OCI-LY3 (cell line): ENCODE data around the gene CDH4.

Source experiments
- H2AFZ ChIP-seq: fragments of 200-600, 300-600 bp; shearing (Covaris generic); 2 replicates; pipeline ENCODE4 v1.6.0; 2014; ENCODE audit warnings: antibody characterized with exemption, low read depth, low read length
- H3K27ac ChIP-seq: fragments of 200-600, 300-600 bp; sonication (generic); 2 replicates; pipeline ENCODE4 v1.5.1; 2014; ENCODE audit warnings: mild to moderate bottlenecking, low read length, moderate library complexity, mixed read lengths
- H3K27me3 ChIP-seq: fragments of 200-600, 300-600 bp; sonication (generic); 2 replicates; pipeline ENCODE4 v1.6.1; 2014; ENCODE audit warnings: low read depth, low read length, mixed read lengths
- H3K36me3 ChIP-seq: fragments of 200-600, 300-600 bp; sonication (generic); replicated peaks from 2 replicates; pipeline ENCODE3; 2014; ENCODE audit warnings: low read depth, low read length, mixed read lengths
- H3K4me1 ChIP-seq: fragments of 300-600, 200-600 bp; sonication (generic); 2 replicates; pipeline ENCODE4 v1.6.1; 2014; ENCODE audit warnings: low read length, mixed read lengths
- H3K4me2 ChIP-seq: fragments of 200-600, 300-600 bp; sonication (generic); 2 replicates; pipeline ENCODE4 v1.6.1; 2014; ENCODE audit warnings: low read length, mixed read lengths
- H3K4me3 ChIP-seq: fragments of 300-600, 200-600 bp; sonication (generic); 2 replicates; pipeline ENCODE4 v1.5.1; 2014; ENCODE audit warnings: antibody characterized with exemption, mild to moderate bottlenecking, low read length, moderate library complexity
- H3K79me2 ChIP-seq: fragments of 300-600, 200-600 bp; shearing (Covaris generic); 2 replicates; pipeline ENCODE4 v1.6.1; 2014; ENCODE audit warnings: mild to moderate bottlenecking, low read length, mixed read lengths
- H3K9ac ChIP-seq: fragments of 300-600, 200-600 bp; shearing (Covaris generic); 2 replicates; pipeline ENCODE4 v1.6.0; 2014; ENCODE audit warnings: mild to moderate bottlenecking, low read length, moderate library complexity
- H3K9me3 ChIP-seq: fragments of 200-600, 300-600 bp; shearing (Covaris generic); 2 replicates; pipeline ENCODE4 v1.6.1; 2014; ENCODE audit warnings: low read length, mixed read lengths; ENCODE audit not compliant: insufficient read depth
- H4K20me1 ChIP-seq: fragments of 200-600, 300-600 bp; sonication (generic); 2 replicates; pipeline ENCODE4 v1.6.1; 2016; ENCODE audit warnings: low read length, mixed read lengths; ENCODE audit not compliant: insufficient read depth
- CTCF ChIP-seq: fragments of 200-600, 300-600 bp; sonication (generic); IDR thresholded peaks from 2 replicates; pipeline ENCODE4 v1.5.1; 2014; ENCODE audit warnings: antibody characterized with exemption, low read length, low read depth
- EZH2phosphoT487 ChIP-seq: fragments of 200-600 bp; shearing (Covaris generic); IDR thresholded peaks from 2 replicates; pipeline ENCODE4 v1.6.1; 2018; ENCODE audit warnings: antibody characterized with exemption, mixed run types, low read depth

CDH4 gene

GRCh38 chr20:61765081-61765870 is 513.2 kb downstream of the CDH4 start:
- Histone ChIP-seq H3K79me2 (no peaks in the 10 kb centered on the region), H3K4me1 (no peaks in the 10 kb centered on the region), H3K4me3 (no peak overlapping the region), H3K36me3 (no peaks in the 10 kb centered on the region), H3K4me2 (no peak overlapping the region), H3K9me3 (no peaks in the 10 kb centered on the region), H2AFZ (no peak overlapping the region), H4K20me1 (no peaks in the 10 kb centered on the region), H3K27ac (no peak overlapping the region), H3K27me3 (0 out of 2 replicates have a peak, but pooled peaks cover 7% of the 10 kb centered on the region), H3K9ac (no peak overlapping the region)
- TF ChIP-seq EZH2phosphoT487 (no peak), CTCF (no peak)

GRCh38 chr20:61765871-61766654 is 514.0 kb downstream of the CDH4 start:
- Histone ChIP-seq H3K4me1 (no peaks in the 10 kb centered on the region), H3K4me3 (no peak overlapping the region), H3K9ac (no peak overlapping the region), H3K27me3 (0 out of 2 replicates have a peak, but pooled peaks cover 7% of the 10 kb centered on the region), H3K9me3 (no peaks in the 10 kb centered on the region), H3K27ac (no peak overlapping the region), H3K36me3 (no peaks in the 10 kb centered on the region), H4K20me1 (no peaks in the 10 kb centered on the region), H3K79me2 (no peaks in the 10 kb centered on the region), H2AFZ (no peak overlapping the region), H3K4me2 (no peak overlapping the region)
- no peak for TF ChIP-seq EZH2phosphoT487
- TF ChIP-seq CTCF = no peak

GRCh38 chr20:61766921-61767610 is 515.0 kb downstream of the CDH4 start:
- Histone ChIP-seq H3K4me3 (no peak overlapping the region), H3K36me3 (no peaks in the 10 kb centered on the region), H3K9ac (no peak overlapping the region), H3K27ac (no peak overlapping the region), H2AFZ (no peak overlapping the region), H3K79me2 (no peaks in the 10 kb centered on the region), H3K4me1 (no peaks in the 10 kb centered on the region), H3K4me2 (no peak overlapping the region), H3K27me3 (0 out of 2 replicates have a peak, but pooled peaks cover 7% of the 10 kb centered on the region), H3K9me3 (no peaks in the 10 kb centered on the region), H4K20me1 (no peaks in the 10 kb centered on the region)
- TF ChIP-seq EZH2phosphoT487 (no peak), CTCF (no peak)
